Astrocyte of the hippocampus (primary cell): ENCODE measurements around the gene RGS11.

Experiments
- DNase-seq: peaks from one replicate; pipeline ENCODE4 v3.0.0; 2011; ENCODE audit warnings: low read depth, low spot score

The RGS11 gene

DNA sequence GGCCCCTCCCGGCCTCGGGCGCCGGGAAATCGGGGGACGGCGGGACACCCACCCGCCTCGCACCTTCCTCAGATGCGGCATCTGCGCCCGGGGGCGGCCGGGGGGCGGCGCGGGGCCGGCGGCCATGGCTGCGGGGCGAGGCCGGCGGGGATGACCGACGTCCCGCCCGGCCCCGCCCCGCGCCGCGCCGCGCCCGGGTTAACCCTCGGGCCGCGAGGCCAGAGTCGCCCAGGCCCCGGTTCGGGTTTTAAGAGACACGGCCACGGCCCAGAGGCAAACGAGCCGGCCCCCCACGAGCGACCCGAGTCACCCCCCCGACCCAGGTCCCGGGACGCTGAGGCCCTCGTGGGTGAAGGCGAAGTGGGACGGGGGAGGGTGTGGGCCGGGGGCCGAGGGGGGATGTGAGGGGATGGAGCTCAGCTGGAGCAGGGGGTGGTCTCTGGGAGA lies at the start of gene RGS11:
Gene RGS11 (minus strand): TSS at position 159 of the 447 bp plus-strand sequence. CDS start 33 bp downstream, at position 126.
- DNase-seq = no peak

DNA sequence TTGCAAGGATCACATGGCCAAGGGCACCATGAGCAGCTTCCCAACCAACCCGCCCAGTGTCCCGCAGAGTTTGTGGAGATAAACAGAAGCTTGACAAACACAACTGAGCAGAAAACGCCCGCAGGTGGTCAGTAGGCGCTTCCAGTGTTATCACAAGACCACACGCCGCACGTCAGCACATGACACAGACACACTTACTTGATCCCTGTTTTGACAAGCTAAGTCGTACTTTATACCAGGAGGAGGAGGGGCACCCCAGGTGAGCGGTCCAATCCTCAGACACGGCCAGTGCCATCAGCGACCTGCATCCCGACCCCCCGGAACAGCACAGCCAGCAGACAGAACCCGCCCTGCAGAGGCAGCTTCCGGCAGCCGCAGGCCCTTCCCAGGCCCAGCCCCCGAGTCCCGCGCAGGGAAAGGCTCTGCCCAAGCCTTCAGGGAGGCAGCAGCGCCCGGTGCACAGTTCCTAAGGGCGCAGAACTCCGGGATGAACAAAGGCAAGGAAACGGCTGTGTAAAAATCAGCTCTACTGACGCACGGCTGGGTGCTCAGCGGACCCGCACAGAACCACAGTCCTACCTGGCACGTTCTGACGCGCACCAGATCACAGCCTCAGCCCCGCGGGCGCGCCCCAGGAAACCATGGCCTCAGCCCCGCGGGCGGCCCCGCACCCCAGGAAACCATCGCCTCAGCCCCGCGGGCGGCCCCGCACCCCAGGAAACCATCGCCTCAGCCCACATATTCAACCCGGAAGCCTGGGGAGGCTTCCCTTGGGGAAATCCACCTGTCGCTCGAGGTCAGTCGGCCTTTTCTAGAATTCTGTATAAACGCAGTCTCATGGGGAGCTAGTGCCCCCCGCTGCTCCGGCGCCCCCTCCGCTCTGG lies 48.9 kb upstream of the RGS11 start:
- no peak for DNase-seq

DNA sequence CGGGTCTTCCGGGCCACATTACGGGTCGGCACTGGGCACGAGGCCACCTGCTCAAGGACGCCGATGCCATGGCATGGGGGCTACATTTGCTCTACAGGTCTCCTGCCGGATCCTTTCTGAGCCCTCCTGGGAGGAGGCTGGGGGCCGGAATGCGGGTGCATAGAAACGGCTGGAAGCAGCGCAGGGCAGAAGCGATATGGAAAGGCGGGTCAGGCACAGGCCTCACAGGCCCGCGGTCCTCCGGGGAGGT lies 48.4 kb upstream of the RGS11 start:
- DNase-seq = no peak

DNA sequence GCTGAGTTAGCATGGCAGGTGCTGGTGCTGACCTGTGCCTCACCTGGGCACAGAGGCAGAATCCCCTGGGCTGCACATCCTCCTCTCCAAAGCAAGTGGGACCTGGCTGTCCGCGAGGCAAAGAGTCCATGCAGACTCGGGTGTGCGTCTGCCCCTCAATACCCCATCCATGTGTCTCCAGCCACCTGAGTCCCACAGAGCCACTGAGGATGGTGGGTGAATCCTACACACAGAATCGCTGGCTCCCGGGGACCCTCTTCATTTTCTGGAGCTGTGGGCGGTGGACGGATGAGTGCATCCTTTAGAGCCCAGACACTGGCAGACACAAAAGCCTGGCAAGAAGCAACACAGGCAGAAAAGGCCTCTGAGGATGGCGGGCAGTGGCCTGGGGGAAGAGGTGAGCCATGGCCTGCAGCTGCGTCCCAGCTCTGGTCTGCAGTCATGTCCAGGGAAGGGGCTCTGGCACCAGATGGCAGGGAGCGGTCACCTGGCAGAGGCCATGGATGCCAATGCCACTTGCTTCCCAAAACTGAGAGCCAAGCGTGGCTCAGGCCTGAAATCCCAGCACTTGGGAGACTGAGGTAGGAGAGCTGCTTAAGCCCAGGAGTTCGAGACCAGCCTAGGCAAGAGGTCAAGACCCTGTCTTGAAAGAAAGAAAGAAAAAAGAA lies 46.9 kb upstream of the RGS11 start:
- DNase-seq = no peak

DNA sequence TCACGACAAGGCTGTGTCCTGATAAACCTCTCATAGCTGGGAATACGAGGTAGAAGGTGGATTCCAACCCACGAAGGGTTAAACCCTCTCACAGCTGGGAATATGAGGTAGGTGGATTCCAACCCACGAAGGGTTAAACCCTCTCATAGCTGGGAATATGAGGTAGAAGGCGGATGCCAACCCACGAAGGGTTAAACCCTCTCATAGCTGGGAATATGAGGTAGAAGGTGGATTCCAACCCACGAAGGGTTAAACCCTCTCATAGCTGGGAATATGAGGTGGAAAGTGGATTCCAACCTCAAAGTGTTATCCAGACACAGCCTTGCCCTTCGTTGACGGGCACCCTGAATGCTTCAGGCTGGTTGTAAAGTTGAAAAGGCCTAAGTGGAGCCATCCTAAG lies 45.8 kb upstream of the RGS11 start:
- no peak for DNase-seq

DNA sequence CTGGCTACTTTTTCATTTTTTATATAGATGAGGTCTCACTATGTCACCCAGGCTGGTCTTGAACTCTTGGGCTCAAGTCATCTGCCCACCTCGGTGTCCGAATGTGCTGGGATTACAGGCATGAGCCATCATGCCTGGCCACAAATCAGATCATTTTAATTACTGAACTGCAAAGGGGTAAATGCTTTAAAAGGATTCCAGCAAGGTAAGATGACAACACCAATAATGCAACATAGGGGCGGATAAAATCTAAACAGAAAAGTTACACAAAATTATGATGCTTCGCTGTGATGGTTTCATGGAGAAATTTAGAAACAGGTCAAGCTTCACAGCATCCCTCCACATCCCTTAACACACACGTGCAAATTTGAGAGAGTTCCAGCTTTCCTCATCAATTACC lies 44.5 kb upstream of the RGS11 start:
- DNase-seq = no peak

DNA sequence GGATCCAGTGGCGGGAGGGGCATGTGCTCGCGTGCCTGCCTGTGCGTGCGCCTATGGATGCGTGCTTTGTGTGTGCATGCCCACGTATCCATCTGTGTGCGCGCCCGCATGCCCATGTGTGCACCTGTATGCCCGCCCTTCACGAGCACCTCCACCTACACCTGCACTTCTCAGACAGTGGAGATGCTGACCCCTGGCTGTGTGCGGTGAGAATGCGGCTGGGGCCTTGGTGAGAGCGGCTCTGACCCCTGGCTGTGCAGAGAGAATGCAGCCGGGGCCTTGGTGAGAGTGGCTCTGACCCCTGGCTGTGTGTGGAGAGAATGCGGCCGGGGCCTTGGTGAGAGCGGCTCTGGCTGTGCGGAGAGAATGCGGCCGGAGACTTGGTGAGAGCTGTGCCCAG lies 42.9 kb upstream of the RGS11 start:
- no peak for DNase-seq

DNA sequence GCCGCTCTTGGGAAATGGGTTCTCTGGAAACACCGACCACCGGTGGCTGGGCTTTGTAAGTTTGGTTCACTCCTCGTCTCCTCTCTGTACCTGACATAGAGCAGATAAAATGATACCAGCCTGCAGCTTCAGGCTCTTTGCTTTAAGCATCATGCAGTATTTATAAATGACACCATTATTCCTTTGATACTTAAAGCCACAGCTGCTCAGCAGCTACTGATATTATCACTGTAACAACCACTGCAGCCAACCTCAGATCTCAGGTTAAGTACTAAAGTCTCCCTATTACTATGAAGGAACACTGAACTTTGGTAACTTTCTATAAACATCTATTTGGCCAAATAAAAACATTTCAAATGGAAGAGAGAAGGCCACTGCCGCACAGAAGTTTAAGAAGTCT lies 41.8 kb upstream of the RGS11 start:
- DNase-seq = no peak

DNA sequence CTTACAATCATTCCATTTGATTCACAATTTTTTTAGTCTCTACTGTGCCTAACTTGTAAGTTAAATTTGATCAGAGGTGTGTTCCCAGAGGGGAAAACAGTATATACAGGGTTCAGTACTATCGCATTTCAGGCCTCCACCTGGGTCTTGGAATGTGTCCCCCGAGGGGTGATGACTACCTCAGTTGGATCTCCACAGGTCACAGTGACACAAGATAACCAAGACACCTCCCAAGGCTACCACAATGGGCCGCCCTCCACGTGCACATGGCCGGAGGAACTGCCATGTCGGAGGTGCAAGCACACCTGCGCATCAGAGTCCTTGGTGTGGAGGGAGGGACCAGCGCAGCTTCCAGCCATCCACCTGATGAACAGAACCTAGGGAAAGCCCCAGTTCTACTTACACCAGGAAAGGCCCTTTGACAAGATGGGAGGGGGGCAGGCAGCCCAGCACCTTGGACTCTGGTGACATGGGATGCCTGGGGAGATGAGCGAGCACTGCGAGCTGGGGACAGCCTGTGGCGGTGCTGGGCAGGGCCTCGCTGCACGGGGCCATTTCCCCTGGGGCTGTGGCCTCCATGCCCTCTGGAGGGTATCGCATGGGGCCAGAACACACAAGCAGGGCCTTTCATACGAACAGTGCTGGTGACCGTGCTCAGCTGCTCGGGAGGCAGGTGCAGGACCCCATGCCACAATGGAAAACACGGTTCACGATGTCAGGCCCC lies 41.2 kb upstream of the RGS11 start:
- DNase-seq = no peak

DNA sequence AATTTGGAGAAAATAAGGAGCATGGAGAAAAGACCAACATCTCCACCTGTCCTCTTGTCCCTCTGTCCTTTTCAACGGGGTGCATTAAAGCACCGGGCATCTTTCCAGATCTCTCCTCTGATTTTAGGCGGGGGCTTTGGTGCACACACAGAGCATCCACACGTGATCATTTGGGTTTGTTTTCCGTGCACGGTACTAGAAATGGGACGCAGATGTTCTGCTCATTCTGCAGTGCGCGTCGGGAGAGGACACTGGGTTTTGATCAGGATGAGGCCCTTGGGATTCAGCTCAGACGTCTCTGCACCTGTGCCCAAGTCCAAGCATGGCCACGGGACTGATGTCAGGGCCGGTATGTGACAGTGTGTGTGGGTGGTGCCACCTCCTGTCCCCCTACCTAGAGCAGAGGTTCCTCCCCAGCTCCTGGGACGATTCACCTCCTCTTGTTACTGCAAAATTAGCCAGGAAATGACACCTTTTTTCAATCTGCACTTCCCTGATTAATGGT lies 39.1 kb upstream of the RGS11 start:
- DNase-seq = no peak

DNA sequence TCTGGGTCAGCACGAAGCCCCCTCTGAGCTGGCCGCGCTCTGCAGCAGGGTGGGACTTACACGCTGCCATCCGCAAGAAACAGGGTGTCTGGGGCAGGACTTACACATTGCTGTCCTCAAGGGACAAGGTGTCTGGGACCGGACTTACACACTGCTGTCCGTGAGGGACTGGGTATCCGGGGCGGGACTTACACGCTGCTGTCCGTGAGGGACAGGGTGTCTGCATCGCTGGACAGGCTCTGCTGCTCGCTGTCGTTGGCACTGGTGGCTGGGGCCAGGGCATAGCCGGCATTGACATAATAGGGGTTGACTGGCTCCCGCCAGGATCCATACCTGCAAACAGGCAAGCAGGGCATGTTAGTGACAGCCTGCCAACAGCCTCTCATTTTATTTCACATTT lies 38.6 kb upstream of the RGS11 start:
- no peak for DNase-seq

DNA sequence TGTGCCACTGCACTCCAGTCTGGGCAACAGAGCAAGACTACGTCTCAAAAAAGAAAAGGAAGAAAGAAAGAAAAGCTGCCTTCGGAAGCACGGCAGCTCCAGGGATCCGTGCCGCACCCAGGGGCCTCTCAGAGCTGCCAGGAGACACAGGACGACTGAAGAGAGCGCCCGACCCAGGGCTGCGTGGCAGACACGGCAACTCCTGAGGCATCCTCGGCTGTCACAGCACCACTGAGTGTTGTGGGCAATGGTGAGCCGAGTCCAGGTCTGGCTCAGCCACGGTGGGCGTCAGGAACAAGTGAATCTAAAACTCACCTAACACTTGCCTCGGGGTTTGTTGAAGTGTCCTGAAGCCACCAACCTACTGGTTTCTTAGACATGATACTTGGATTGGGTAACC lies 36.0 kb upstream of the RGS11 start:
- DNase-seq = no peak

DNA sequence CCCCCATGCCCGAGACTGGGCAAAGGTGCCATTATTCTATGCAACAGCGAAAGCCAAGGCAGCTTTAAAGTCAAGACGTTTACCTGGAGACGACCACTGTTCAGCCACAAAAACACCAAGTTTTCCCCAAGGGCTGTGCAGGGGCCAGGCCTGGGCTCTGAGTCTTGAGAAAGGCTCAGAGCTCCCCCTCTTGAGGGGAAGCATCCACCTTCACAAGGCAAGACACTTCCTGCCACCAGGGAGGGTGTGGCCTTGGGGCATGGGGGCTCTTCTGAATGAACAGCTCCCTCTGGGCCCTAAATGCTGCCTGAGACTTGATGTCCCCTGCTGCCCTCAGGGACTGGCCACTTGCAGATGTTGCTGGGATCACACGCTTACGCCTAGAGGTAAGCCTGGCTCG lies 33.7 kb upstream of the RGS11 start:
- no peak for DNase-seq

DNA sequence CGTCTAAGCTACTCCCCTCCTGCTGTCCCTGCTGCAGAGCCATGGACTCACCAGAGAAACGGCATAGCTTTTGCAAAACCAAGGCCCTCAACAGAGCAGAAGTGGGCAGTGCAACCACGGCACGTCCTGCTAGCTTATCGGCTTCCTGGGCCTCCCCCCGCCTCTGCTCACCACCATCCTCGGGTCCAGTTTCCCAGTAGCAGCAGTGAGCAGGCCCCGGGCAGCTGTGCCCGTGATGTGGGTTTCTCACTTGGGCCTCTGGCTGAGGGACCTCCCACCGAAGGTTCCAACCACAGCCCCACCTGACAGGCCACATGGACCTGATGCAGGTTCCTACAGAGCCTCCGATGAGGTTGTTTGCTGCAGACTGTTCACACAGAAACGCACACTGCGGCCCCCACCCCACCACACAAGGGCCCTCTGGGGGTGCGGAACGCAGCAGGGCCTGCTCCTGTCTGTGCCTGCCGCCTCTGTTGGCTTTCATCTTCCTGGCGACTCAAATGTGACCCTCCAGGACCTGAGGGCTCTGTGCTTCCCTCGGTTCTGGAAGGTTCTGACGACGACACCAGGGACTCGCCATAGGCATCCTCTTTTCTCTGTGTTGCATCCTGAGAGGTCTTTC lies 32.1 kb upstream of the RGS11 start:
- DNase-seq = no peak

DNA sequence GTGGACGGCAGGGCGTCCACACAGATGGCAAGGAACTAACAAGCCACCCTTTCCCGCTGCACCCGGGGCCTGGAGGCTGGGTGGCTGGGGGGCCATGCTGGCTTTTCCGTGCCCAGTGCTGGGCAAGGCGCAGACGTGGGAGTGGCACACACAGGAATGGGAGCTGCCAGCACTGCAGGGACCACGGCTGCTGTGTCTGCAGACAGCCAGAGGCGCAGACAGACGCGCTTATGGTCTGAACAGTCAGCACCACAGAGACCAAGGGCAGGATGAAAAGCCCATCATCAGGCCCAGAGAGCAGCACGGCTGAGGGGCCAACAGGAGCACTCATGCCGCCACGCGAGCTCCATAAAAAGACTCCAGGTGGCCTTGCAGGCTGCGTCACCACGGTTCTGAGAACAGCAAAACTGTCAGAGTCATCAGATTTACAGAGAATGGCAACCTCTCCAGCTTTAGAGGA lies 31.2 kb upstream of the RGS11 start:
- DNase-seq = no peak

DNA sequence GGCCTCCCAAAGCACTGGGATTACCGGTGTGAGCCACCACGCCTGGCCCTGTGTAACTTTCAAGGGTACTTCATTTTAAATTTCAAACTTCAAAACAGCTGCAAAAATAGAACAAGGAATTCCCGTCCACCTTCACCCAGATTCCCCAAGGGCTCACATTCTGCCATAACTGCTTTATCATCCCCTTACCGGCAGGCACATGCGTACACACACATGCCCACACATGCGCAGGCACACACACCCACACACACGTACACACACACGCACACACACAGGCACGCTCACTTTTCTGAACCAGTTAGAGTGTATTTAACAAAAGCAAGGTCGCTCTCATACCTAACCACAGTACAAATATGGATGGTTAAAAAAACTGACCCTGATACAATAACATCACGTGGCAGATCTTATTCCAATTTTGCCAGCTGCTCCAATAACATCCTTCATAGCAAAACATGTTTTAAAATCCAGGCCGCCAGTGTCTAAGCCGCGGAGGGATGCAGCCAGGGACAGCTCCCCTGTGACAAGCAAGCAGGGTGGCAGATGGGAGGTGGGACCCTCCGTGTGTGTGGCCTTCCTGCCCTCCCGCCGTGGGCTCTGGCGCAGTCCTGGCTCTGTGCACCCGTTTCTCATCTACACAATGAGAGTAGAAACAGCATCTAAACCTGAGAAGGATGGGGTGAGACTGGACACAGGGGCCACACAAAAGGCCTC lies 30.3 kb upstream of the RGS11 start:
- no peak for DNase-seq

DNA sequence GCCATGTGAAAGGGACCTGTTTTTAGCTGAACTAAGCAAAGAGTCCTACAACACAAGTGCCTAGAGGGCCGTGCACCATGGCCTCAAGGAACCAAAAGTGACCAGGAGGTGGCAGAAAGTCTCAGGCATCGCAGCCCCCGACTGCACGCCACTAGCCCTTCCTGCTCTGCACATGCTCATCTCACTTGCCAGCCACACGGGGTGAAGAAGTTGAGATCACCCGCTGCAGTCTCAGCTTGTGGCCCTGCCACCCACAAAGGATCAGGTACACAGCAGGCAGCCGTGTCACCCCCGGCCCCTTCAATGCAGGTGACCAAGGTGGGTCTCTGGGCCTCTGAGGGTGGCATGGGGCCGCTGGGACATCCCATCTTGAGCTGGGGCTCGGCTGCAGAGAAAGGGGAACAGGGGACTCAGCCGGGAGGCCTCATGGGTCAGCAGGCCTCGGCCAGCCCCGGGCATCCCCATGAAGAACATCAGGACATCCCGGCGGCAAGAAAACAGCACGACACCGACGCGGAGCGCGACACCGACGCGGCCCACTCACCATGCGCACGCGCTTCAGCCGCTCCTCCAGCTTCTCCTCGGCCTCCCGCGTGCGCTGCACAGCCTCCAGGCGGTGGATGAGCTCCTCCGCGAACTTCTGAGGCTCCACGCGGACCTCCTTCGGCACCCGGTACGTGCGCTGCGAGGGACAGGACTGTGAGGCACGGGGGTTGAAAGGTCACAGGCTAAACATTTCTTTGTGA lies 28.2 kb upstream of the RGS11 start:
- no peak for DNase-seq

DNA sequence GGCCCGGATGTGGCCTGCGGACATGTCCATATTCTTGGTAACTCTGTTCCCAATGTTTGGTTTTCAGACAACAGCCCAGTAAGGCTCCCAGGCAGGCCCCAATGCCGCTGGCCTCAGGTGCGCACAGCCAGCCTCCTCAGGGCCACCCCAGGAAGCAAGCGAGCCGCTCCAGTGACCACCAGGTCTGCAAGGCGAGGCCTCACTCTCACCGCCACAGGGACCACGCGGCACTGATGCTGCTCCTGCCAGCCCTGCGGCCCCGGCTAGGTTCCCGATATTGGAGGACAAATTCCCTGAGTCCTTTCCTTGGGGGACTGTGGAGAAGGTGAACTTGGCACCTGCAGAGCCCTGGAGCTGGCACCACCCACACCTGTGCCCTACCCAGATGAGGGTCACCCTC lies 26.2 kb upstream of the RGS11 start:
- DNase-seq = no peak

DNA sequence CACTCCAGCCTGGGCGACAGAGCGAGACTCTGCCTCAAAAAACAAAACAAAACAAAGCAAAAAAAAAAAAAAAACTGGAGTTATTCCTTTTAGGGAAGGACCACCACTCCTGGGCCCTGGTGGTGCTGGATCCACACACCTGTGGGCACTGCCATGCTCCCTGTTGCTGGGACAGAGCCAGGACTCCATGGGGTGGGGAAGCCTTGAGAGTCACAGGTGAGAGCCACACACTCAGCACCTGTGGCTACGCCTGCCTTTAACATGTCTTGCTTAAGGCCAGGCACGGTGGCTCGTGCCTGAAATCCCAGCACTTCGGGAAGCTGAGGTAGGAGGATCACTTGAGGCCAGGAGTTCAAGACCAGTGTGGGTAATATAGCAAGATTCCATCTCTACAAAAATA lies 25.5 kb upstream of the RGS11 start:
- DNase-seq = no peak

DNA sequence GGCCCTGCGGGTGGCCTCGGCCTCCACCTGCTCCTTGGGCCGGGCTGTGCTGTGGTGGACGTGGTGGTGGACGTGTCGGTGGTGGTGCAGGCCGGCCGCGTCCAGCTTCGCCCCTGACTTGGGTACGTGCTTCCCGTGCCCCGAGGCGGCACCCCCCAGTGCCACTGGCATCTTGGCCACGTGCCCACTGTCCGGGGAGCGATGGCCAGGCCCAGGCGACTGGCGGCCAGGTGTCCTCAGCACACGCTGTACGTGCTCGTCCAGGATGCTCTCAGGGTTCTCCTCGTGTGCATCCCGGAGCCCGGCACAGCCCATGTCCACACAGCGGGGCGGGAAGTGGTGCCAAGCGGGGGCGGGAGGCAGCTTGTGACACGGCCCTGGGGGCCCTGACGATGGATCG lies 22.1 kb upstream of the RGS11 start:
- no peak for DNase-seq
